SK-N-MC (cell line): ENCODE data around the gene SETD9.

Experiments
- EZH2 ChIP-seq: fragments of 200-600 bp; sonication (generic); IDR thresholded peaks from one replicate; pipeline ENCODE4 v1.6.1; 2017; ENCODE audit warnings: antibody characterized with exemption
- FOXP2 ChIP-seq: optimal IDR thresholded peaks from 2 replicates; pipeline ENCODE3; 2011; ENCODE audit warnings: mild to moderate bottlenecking, moderate library complexity; ENCODE audit not compliant: insufficient read depth; ENCODE audit errors: extremely low read length, control extremely low read depth
- POLR2AphosphoS5 ChIP-seq: IDR thresholded peaks from 2 replicates; pipeline ENCODE4 v1.6.1; 2012; ENCODE audit warnings: mild to moderate bottlenecking, low read depth, low read length, borderline replicate concordance

- no peak for TF ChIP-seq EZH2
- TF ChIP-seq POLR2AphosphoS5: no peak
- no peak for TF ChIP-seq FOXP2
Measured at GRCh38 chr5:56913766-56914165, 4.4 kb downstream of the SETD9 start.
